ENCODE data around the gene NFAT5.
"Not testable (repeated sequence)": the region's sequence is repeated elsewhere in the genome, so short reads cannot be mapped to it uniquely, and the experiment has no call there.

GRCh38 chr16:69731280-69731679 lies 165.5 kb downstream of the NFAT5 start:
- not testable (repeated sequence) for TF ChIP-seq POLR2AphosphoS5, CTCF, POLR2A (IDR thresholded peaks at IDR 0.05)
